ENCODE measurements around the gene CCDC122.
"Not testable (repeated sequence)": the region's sequence is repeated elsewhere in the genome, so short reads cannot be mapped to it uniquely, and the experiment has no call there.

Gene CCDC122

GRCh38 chr13:43876366-43876765, 3.2 kb downstream of the CCDC122 start:
- DNase-seq, result no peak

GRCh38 chr13:43874504-43875092, 4.9 kb downstream of the CCDC122 start:
- no peak for DNase-seq

- no peak for DNase-seq
These were observed 7.4 kb downstream of the CCDC122 start for GRCh38 chr13:43872181-43872580.

DNA sequence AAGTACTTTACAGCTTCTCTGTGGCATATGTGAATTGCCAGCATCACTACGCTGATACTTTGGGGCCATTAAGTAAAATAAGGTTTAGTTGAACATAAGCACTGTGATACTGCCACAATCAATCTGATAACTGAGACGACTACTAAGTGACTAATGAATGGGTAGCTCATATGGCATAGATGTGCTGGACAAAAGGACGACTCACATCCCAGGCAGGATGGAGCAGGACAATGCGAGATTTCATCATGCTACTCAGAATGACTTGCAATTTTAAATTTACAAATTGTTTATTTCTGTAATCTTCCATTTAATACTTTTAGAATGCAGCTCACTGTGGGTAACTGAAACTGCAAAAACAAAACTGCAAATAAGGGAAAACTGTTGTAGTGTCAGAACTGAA, 13.6 kb downstream of the CCDC122 start:
- DNase-seq, result no peak

GRCh38 chr13:43864921-43865320, 14.6 kb downstream of the CCDC122 start:
- no peak for DNase-seq

- DNase-seq, result no peak
These were observed 17.7 kb downstream of the CCDC122 start for GRCh38 chr13:43861863-43862262.

DNA sequence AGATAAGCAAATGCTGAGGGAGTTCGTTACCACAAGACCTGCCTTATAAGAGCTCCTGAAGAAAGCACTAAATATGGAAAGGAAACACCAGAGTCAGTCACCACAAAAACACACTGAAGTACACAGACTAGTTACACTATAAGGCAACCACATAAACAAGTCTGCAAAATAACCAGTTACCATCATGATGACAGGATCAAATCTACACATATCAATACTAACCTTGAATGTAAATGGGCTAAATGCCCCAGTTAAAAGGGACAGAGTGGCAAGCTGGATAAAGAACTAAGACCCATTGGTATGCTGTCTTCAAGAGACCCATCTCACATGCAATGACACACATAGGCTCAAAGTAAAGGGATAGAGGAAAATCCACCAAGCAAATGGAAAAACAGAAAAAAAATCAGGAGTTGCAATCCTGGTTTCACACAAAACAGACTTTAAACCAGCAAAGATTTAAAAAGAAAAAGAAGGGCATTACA, 26.6 kb downstream of the CCDC122 start:
- DNase-seq, result no peak

DNA sequence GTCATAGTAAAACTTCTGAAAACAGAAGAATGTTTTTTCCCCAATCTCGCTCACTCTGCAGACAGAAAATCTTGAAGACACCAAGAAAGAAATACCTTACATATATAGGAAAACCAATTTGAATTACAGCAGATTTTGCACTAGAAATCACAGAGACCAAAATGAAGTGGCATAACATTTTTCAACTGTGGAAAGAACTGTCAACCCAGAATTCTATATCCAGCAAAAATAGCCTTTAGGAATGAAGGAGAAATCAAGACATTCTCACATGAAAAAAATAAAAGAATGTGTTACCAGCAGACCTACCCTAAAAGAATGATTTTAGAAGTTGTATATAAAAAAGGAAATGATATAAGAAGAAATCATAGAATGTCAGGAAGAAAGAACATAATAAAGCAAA, 28.7 kb downstream of the CCDC122 start:
- DNase-seq, result no peak

DNA sequence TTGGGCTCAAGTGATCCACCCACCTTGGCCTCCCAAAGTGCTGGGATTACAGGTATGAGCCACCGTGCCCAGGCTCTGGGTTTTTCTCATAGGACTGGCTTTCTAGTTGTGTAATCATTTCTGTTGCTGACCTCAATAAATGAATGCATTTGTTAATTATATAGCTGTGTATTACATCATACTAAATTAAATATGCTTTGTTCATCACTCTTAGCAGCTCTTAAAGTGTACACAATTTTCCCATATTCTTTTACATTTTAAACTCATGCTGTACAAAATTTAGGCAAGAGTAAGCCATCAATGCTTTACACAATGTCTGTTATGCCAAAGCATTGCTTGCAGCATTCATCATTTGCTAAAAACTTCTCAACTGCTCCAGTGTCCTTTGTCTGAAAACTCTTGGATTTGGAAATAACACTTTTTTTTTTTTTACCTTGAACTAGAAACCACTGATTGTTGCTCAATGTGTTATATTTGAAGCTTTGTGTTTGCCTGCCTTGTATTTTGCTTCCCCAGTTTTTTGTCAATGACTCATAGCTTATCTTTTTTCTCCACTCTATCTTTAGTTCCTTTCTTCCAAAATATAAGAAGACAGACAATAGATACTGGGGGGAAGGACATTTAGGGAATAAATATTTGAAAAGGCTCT, 31.4 kb downstream of the CCDC122 start:
- DNase-seq, result no peak

- DNase-seq, result no peak
These were observed 32.9 kb downstream of the CCDC122 start for GRCh38 chr13:43846496-43847158.

DNA sequence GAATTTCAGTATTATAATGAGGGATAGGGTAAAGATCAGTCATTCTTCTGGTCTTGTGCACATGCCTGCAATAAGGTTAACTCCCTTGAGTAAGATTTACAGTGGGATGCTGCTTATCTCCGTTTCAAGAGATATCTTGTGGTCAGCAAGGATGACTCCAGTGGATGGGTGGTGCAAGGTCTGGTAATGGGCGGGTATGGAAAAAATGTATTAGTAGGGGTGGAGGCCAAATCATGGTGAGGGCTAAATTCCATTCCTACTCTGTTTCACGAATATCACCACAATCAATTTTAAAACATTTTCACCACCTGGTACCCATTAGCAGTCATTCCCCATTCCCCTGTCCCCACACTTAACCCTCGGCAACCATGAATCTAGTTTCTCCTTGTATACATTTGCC, 40.6 kb downstream of the CCDC122 start:
- no peak for DNase-seq

GRCh38 chr13:43835701-43836100, 43.8 kb downstream of the CCDC122 start:
- DNase-seq, result no peak

DNA sequence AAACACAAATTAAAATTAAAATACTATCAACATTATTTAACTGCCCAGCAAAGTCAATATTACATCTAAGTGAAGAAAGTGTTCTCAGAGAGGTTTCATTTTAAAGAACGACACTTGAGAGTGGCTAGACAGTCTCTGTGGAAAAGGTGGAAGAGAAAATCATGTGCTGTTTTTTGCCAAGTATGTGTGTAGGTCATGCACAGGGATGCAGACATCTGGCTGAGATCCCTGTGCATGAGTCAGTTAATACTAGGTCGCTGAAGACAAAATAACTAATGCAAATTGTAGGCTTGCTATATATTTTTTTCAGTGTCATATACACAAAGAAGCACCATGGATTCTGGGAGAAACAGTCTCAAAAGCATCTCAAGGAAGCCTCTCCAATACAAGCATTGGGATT, 48.5 kb downstream of the CCDC122 start:
- no peak for DNase-seq

GRCh38 chr13:43830497-43830881, 49.1 kb downstream of the CCDC122 start:
- no peak for DNase-seq

GRCh38 chr13:43824656-43825055, 54.9 kb downstream of the CCDC122 start:
- DNase-seq, result not testable (repeated sequence)

DNA sequence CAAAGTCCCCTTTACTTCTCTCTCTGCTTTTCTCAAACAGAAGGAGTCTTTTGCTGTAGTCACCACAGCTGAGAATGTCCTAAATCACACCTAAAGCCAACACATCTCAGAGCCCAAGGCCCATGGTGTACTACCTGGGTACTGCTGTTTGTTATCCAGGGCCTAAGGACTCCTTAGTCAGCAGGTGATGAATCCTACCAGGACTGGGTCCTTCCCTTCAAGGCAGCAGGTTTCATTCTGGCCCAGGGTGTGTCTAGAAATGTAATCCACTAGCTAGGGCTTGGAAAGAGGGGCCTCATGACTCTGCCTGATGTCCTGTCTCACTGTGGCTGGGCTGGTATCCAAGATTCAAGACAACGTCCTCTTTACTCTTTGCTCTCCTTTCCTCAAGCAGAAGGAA, 56.6 kb downstream of the CCDC122 start:
- no peak for DNase-seq

DNA sequence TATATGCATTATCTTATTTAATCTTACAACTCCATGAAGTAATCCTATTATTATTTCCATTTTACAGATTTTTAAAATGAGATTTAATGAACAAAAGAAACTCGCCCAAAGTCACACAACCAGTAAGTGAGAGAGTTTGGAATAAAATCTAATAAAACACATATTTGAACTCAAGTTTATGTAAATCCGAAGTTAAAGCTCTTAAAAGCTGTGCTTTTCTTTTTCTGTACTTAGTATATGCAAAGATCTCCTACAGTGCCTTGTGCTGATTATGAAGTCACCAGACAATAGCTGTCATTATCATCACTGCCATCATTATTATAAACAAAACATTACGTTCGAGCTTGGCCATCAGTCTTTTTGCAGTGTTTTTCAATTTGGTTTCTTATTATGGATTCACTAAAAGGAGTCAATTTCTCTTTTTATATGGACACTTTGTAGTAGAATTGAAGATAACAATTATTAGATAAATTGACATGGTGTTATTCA, 63.1 kb downstream of the CCDC122 start:
- DNase-seq, result no peak

GRCh38 chr13:43815204-43815603, 64.3 kb downstream of the CCDC122 start:
- no peak for DNase-seq

- no peak for DNase-seq
These were observed 70.9 kb downstream of the CCDC122 start for GRCh38 chr13:43808676-43809075.

DNA sequence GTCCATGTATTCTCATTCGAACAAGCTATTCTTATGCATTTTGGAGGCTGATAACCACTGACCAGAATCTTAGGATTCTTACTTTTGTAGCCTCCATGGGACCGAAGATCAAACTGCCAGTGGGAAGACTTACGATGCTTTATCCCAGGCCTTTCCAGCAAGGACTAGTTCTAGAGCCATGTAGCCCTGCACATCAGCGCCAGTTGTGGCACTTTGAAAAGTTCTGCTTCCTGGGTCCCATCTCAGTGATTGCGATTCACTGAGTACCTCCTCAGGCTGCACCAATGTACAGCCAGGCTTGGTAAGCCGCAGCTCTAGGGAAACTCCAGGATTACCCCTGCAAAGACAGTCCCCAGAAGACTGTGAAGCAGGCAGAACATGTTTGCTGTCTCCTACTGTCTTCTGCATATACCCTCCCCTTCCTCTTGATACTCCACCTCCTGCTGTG, 73.8 kb downstream of the CCDC122 start:
- no peak for DNase-seq

DNA sequence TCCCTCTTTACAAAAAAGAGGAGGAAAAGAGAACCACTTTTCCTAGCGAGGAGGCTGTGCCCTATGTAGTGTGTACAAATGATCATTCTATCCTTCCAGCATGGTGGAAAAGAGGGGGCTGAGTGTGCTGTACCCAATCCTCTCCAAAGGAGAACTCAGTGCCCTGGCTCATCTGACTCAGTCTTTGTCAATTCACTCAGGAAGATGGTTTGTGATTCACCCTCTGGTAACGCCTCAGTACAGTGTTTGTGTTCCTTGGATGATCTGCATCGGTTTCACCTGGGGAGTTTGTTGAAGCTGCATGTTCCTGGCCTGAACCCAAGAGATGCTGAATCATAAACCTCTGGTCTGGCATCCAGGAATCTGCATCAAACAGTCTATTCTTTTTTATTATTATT, 74.5 kb downstream of the CCDC122 start:
- no peak for DNase-seq

DNA sequence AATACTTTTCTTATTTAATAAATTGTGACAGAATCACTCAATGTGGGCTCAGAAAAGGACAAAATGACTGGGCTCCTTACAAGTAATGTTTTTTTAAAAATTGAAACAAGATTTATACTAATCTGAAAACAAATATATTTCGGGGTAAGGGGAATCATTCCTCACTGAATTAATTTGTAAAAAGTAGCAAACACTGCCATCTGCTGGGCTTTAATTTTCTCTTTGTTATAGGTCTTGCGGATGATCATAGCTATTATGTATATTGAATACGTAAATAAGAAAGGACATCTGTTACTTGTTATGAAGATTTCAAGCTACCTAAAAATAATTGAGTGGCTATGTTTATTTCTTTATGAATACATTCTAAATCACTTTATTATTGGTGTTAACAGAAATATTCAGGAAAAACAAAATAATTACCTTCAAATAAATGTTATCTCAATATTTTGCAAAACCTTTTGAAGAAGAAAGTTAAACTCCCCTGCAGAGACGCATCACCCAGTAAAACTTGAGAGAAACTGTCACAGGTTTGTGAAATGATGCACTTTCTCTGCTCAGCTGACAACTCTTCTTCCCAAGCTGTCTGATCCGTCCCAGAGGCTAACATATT, 75.0 kb downstream of the CCDC122 start:
- peak; percentile 43 for DNase-seq

DNA sequence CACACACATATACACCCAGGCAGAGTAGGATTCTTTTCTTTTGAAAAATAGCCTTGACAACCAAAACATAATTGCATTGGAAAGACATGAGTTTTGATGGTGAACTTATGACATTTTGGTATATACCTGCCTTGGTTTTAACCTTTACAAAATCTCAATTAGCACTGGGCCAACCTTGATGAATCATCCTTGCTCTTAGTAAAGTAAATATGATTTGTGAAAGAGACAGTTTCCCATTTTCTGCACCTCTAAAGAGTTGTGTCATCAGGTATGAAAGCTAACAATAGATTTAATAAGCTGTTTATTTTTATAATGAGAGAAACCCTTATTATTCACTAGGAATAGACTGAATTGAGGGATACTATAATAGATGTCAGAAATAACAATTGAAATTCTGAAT, 77.0 kb downstream of the CCDC122 start:
- no peak for DNase-seq

DNA sequence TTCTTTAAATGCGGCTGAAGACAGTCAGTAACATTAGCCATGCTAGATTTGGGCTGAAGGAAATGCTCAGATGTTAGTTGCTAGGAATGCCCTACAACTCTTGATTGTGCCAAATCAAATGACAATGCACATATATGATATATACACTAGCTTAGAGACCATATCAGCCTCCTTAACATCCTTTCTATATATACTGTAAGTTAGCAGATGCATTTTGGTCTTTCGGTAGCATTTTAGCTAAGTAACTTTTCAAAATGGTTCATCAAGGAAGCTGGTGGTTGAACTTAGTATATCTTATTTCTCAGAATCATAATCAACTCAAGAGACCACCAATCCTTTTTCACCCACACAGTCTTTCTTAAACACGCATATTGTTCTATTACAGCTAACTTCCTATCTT, 78.7 kb downstream of the CCDC122 start:
- DNase-seq, result no peak
